Activated CD8-positive, alpha-beta memory T cell treated with anti-CD3 and anti-CD28 coated beads, Interleukin-2, amount 50 U/mL, for 24 hours (primary cell): ENCODE measurements around the gene RPL27.
"Not testable (repeated sequence)": the region's sequence is repeated elsewhere in the genome, so short reads cannot be mapped to it uniquely, and the experiment has no call there.

Experiments
- DNase-seq: peaks from one replicate; pipeline ENCODE4 v3.0.0-alpha.2; 2020; ENCODE audit errors: extremely low read depth

The RPL27 gene

DNA sequence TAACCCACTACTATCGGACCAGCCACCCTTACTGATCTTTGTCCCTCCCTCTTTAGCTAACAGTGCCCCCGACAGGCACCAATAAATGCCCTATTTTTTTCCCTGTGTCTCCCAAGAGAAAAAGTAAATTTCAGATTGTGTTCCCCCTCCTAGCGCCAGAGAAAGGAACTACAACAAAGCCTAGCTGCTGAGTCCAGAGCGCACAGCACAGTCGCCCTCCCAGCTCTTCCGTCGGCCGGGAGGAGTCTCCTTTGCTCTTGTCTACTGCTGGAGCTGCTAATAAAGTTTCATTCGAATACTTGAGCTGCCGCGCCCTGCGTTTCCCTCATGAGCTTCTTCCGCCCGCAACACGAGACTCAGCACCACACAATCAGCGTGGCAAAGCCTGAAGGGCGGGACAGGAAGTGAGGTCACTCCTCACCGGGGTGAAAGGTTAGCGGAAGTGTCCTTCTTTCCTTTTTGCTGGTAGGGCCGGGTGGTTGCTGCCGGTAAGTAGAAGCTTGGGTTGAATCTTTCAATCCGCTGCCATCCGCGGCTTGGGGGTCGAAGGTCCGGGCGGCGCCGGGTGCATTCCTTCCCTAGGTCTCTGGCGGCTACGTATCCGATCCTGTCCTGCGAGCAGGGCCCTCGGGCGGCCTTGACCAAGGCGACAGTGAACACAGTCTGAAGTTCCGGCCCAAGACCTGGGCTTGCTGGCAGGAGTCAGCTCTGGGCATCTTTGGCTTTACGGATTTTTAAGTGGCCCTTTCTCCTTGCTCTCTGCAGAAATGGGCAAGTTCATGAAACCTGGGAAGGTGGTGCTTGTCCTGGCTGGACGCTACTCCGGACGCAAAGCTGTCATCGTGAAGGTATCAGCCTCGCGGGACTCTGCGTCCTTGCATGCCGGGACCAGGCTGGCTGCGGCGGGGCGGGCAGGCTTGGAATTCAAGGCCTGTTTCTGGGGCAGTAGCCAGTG, at the start of gene RPL27:
RPL27 (plus strand) TSS at position 436 of the 955 bp plus-strand sequence; CDS start at position 768, 332 bp downstream.
- peak; percentile 96 for DNase-seq

DNA sequence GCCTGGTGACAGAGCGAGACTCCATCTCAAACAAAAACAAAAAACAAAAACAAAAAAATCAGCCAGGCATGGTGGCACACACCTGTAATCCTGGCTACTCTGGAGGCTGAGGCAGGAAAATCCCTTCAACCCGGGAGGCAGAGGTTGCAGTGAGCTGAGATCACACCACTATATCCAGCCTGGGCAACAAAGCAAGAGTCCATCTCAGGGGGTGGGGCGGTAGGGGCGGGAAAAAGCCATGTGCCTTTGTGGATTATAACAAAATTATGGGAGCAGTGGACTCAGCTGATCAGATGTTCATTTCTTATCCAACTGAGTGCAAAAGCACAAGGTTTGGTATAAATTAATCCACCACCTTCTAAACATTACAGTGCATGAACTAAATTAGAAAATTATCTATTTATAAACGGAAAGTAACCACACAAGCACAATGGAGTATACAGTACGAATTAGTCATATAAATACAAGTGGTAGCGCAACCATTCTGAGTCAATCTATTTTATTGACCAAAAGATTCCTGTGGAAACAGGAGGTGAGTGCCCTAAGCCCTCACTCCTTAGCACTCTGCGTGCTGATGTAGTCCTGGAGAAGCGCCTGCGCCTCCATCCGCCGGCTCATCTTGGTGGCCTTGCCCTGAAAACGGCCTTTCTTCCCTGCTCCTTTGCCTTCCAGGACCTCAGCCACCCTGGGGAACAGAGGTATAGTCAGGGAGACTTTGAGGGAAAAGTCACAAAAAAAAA, 48.0 kb upstream of the RPL27 start:
- no peak for DNase-seq

DNA sequence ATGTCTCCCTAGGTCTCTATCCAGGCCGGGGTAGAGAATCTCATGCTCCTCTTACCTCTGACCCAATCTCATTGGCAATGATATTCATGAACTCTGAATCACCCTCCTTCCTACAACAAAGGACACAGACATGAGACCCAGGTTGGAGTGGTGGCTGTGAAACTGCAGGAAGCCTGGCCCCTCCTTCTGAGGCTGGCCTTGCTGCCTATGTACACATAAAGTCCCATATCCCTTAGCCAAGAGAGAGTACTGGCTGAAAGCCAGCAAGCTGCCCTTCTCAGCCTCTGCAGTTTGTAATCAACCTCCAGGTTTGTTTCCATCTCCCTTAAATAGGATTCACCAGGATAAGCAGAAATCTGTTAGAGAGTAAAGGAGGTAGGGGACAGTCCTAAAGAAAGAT, 44.5 kb upstream of the RPL27 start:
- DNase-seq, result no peak

DNA sequence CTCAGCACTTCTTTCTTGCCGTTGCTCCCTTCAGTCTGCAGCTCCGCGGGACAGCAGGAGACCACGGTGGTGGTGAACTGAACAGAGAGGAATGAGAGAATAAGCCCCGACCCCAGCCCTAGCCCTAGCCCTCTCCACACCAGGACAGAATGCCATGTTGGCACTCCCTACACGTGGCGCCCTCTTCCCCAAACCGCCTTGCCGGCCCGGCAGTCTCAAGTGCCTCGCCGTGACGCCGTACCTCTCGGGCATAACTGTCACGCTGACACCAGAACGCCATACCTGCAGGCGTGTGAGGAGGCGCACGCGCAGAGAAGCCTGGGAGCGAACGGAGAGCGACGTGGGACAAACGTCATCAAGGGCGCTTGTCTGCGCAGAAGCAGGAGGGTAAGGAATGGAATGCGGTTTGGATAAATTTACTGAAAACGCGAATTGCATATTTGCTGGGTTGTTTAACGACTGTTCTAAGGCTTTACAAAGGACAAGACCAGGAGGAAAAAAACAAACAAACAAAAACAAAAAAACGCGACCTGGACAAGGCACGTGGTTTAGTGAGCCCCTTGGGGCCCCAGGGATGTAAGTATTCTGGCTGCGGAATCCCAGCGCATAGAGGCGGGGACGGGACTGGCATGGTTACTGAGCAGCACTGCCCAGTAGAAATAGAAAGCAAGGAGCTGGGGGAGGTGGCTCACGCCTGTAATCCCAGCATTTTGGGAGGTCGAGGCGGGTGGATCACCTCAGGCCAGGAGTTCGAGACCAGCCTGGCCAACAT, 33.9 kb upstream of the RPL27 start, which contains the start of gene AARSD1:
AARSD1 (minus strand) TSS at position 294 of the 772 bp plus-strand sequence; CDS start at position 280, 14 bp downstream.
- DNase-seq, result peak; percentile 80

DNA sequence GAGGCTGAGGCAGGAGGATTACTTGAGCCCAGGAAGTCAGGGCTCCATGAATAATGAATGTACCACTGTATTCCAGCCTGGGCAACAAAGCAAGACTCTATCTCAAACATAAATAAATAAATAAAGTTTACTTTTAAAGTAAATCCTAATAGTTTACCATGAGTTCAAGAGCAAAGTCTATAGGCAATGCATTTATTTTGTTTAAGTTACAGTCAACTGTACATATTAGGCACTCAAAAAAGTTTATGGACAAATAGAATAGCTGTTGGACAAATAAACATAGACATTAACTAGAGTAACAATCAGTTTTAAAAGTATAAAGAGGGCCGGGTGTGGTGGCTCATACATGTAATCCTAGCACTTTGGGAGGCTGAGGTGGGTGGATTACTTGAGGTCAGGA, 30.3 kb upstream of the RPL27 start:
- DNase-seq, result no peak

DNA sequence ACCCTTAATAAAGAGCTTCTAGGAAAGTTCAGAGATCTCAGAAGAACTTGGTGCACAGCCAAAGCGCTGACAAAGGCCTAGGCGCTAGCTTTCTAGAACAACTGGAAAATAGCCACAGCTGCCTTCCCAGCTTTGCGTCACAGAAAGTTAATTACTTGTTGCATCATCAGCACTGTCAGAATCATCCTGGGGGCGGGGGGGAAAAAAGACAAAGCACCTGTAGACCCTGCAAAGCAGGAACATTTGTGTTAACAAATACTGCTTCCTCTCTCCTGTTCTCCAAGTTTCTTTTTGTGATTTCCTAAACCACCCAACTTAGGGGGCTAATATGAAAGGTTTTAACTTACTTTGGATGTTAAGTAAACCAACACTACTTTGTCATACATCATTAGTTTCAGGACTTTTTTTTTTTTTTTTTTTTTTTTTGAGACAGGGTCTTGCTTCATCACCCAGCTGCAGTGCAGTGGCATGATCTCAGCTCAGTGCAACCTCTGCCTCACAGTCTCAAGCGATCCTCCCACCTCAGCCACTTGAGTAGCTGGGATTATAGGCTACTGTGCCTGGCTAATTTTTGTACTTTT, 29.1 kb upstream of the RPL27 start:
- DNase-seq, result no peak

DNA sequence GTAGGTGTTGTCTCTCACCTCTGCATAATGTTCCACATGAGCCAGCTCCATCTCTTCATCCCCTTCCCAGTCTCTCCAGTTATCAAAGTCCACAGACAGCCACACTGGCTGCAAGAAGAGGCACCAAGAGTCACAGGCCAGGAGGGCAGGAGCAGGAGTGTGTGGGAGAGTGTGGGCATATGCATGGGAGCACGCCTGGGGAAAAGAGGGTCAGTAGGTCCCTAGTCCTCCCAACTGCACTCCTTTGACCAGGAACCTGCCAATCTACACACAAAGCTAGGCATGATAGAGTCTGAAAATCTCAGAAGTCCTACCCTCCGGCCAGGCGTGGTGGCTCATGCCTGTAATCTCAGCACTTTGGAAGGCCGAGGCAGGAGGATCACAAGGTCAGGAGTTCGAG, 26.6 kb upstream of the RPL27 start:
- DNase-seq, result no peak

DNA sequence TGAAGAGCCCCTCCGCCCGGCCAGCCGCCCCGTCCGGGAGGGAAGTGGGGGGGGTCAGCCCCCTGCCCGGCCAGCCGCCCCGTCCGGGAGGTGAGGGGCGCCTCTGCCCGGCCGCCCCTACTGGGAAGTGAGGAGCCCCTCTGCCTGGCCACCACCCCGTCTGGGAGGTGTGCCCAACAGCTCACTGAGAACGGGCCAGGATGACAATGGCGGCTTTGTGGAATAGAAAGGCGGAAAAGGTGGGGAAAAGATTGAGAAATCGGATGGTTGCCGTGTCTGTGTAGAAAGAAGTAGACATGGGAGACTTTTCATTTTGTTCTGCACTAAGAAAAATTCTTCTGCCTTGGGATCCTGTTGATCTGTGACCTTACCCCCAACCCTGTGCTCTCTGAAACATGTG, 24.9 kb upstream of the RPL27 start:
- DNase-seq, result not testable (repeated sequence)

DNA sequence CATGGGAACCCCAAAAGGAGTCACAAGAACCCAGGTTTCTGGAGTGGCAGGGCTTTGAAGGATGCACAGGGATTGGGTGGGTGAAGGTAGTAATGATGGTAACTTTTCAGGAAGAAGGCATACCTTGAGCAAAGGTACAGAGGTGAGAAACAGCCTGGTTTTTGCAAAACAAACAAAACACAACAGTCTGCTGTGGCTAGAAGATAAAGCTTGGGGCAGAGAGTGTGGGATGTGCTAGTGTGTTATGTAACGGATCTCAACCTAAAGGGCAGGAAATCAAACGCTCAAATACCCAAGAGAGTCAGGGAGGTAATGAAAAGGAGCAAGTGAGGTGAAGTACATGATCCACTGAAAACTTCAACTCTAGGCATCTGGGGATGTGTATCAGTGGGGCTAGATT, 23.0 kb upstream of the RPL27 start:
- DNase-seq, result no peak

DNA sequence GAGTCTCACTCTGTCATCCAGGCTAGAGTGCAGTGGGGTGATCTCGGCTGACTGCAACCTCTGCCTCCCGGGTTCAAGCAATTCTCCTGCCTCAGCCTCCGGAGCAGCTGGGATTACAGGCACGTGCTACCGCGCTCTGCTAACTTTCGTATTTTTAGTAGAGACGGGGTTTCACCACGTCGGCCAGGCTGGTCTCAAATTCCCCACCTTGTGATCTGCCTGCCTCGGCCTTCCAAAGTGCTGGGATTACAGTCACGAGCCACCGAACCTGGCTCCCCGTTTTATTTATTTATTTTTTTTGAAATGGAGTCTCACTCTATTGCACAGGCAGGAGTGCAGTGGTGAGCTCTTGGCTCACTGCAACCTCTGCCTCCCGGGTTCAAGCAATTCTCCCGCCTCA, 22.5 kb upstream of the RPL27 start:
- DNase-seq, result not testable (repeated sequence)

DNA sequence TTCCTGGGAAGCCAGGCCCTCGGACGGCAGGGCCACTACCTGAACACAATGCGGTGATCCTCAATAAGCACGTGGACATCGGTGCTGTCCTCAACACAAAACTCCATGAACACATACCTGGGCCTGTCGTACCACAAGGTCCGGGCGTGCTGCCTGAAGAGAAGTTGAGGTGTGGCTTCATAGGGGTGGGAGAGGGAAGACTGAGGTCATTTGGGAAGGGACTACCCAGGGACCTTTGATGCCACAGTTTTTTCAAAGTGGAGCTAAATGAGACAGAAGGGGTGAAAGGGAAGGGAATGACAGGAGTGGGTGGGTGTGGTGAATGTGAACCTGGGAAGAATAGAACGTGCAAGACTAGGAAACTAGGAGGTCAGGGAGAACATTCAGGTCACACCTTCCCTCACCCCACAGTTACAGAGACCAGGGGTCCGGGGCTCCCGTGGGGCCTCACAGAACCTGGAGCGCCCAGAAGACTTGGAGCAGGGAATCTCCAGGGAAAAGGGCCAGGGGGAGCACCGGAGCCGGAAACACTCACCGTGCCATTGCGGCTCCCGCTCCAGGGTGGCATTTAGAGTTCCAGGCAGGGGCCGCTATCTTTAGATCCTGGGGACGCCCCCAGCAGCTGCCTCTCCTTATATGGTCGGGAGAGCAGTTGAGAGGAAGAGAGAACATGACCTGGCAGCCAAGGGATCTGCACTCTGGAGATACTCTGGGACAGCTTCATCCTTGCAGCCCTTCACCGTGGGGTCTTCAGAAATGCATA, 18.5 kb upstream of the RPL27 start, which contains the start of gene PTGES3L:
PTGES3L (minus strand) TSS at position 570 of the 763 bp plus-strand sequence; CDS start at position 543, 27 bp downstream.
- no peak for DNase-seq

DNA sequence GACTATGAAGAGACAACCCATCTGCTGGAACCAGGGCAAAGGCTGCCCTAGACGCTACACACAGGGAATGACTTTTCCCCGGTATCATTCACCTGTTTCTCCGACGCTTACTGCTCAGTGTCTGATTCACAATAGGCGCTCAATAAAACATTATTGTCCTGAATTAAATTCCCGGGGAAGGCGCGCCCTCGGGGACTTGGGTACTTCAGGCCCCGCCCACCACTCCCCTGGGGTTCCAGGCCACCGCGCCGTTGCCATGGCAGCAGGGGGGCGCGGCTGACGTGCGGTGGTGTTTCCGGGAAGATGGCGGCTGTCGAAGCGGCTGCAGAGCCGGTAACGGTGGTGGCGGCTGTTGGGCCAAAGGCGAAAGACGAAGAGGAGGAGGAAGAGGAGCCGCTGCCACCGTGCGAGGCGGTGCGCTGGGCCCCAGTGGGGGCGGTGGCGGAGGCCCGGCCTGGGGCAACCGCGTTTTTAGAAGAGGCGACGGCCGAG, 17.9 kb upstream of the RPL27 start, which contains the start of gene RUNDC1:
RUNDC1 (plus strand) TSS at position 292 of the 492 bp plus-strand sequence; CDS start at position 304, 12 bp downstream.
- peak; percentile 79 for DNase-seq

DNA sequence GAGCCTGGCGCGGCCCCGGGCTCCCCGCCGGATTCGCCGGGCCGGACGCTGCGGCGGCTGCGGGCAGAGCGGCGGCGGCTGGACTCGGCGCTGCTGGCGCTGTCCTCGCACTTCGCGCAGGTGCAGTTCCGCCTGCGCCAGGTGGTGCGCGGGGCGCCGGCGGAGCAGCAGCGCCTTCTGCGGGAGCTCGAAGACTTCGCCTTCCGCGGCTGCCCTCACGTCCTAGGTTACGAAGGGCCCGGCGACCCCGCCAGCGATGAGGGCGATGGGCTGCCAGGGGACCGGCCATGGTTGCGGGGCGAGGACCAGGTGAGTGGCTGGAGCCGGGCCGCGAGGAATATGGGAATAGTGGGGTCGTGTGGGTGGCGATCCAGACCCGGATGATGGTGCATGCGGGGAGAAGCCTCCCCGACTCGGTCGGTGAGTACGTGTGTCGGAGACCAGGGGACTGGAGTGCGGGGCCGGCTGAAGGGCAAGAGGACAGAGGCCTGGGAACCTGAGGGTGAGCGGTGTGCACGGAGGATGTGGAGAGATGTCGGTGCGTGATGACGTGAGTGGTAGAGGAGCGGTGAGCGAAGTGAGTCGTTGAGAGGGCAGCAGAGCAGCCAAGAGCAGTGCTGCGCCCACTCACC, 17.3 kb upstream of the RPL27 start:
- peak; percentile 56 for DNase-seq

DNA sequence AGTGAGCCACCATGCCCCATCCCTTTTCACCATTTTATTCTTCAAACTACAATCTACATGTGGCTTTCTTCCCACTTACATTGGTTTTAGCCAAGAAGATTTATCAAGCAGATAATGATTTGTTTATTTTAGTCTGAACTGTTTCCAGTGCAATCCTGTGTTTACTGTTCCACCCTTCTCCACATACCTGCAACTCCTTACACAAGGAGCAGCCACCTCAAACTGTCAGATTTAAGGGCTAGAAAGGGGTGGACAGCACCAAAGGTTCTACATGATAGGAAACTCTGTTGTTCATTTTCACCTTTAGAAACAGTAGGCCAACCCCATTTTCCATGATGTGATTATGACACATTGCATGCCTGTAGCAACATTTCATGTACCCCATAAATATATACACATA, 16.0 kb upstream of the RPL27 start:
- DNase-seq, result no peak

DNA sequence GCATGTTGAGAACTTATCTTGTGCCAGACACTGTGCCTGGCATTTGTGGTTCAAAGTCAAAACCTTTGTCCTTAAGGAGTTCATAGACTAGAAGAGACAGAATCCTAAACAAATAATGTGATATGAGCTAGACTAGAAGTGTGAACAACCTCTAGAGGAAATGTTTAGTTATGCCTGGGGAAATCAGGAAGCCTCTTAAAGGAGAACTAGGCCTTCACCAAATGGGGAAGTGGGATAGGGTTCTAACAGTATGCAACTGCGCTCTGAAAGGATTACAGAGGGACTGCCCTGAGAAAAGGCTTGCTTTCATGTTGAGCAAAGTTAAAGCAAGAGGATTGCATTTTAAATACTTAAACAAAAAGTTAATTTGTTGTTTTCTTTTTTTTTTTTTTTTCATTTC, 13.0 kb upstream of the RPL27 start:
- DNase-seq, result no peak

DNA sequence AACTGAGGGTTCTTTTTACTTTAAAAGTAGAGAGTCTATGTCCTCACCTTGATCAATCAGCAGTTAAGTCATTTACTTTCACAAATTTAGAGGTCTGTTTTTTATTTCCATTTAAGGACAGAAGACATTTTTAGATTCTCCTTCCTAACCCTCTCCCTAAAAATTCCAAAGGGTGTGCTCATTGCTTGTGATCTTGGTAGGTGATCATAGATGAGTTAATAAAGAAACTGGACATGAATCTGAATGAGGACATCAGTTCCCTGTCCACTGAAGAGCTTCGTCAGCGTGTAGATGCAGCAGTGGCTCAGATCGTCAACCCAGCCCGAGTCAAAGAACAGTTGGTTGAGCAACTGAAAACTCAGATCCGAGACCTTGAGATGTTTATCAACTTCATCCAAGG, 9.1 kb upstream of the RPL27 start:
- DNase-seq, result no peak

DNA sequence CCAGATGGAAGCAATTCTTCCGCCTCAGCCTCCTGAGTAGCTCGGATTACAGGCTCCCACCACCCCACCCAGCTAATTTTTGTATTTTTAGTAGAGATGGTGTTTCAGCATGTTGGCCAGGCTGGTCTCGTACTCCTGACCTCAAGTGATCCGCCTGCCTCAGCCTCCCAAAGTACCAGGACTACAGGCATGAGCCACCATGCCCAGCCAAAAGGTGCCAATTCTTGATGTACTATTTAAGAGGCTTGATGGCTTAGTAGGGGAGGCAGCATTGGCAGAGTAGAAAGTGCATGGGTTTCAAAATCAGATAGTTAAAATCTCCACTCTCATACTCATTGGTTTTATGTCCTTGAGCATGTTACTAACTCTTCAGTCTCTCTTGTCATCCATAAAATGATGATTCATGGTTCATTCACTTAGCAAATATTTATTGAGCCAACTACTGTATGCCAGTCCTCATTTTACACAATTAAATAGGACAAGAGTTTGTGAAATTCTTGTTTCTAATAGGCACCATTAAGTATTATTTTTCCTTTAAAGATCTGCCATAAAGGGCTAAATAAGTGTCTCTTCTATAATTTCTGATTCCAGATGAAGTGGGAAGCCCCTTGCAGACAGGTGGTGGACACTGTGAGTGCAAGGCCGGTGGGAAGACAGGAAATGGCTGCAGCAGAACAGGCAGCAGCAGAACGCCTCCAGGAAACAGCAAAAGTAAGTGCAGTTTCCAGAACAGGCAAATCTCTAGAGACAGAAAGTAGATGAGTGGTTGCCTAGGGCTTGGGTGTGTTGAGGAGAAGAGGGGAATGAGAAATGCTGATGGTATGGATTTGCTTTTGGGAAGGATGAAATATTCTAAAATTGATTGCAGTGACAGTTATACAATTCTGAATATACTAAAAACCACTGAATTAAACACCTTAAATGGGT, 8.2 kb upstream of the RPL27 start:
- DNase-seq, result no peak

DNA sequence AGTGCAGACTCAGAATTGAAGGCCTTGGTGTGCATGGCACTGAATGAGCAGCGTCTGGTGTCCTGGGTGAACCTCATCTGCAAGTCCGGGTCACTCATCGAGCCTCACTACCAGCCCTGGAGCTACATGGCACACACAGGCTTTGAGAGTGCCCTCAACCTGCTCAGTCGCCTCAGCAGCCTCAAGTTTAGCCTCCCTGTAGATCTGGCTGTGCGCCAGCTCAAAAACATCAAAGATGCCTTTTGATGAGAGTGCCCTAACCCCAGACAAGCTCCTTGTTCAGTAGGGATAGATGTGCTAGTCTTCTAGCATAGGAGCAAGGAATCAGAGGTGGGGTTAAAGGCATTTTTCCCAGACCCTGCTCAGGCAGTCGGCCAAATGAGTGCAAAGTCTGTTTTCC, 6.7 kb upstream of the RPL27 start:
- no peak for DNase-seq

DNA sequence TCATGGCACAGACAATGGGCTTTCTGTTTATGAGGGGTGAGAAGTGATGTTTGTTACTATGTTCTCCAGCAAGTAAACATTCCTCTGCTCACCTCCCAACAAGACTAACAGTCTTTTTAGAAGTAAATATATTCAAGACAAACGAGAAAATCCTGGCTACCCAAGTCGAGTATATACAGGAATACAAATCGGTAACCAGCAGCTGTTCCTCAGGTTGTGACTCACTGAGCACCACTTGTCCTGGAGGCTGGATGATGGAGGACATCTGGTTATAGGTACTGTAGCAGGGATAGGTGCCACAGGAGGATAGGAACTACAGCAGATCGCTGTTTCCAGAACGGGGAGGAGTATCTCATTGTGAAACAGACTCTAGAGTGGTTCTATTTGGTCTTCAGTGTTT, 5.3 kb upstream of the RPL27 start:
- DNase-seq, result no peak
